ENCODE measurements around the gene SH3D19.

The SH3D19 gene

DNA sequence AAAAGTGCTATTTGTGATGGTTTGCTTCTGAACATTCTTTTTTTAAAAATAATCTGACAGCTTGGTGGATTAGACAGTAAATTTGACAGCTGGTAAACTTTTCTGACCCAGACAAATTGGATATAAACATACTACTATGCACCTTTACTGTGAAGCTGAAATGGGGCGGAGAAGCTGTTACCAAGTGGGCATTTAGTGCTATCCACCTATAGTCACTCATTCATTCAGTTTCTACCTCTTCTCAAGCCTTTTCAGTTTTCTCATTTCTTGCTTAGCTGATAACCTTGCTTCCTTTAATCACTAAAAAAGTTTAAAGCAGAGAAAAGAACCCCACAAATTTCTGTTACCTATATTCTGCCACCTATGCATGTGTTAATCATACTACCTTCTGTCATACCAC lies 220.8 kb downstream of the SH3D19 start:
- Histone ChIP-seq H3K27ac (ENCODE audit: insufficient read depth in 1 of 2, low read depth in 1 of 2, low read length in 2 of 2, poor library complexity in 1 of 2, severe bottlenecking in 2 of 2) (peak overlapping the region in 1 of 2 experiments; percentile 49), H3K4me1 (ENCODE audit: control extremely low read depth in 1 of 4, control insufficient read depth in 4 of 4, insufficient read depth in 4 of 4, low read length in 3 of 4) (peaks cover 7 to 22% (median 16%) of the 10 kb centered on the region in 4 experiments), H3K36me3 (ENCODE audit: control insufficient read depth in 4 of 4, insufficient read depth in 4 of 4, low read length in 3 of 4) (peaks cover 17 to 71% (median 53%) of the 10 kb centered on the region in 4 experiments), H3K27me3 (replicated peaks in 2 of 5; ENCODE audit: control insufficient read depth in 4 of 5, insufficient read depth in 5 of 5, low read length in 4 of 5) (no peaks in the 10 kb centered on the region), H3K9me3 (ENCODE audit: control extremely low read depth in 1 of 5, control insufficient read depth in 4 of 5, insufficient read depth in 2 of 5, low read depth in 1 of 5, low read length in 4 of 5) (no peaks in the 10 kb centered on the region), H3K4me3 (ENCODE audit: control insufficient read depth in 1 of 7, extremely low read depth in 1 of 7, insufficient read depth in 4 of 7, low read depth in 2 of 7, low read length in 6 of 7) (no peak overlapping the region)
- ChIA-PET POLR2A (interaction anchor here (0.6 kb wide), 2 partner anchors 241 to 1614 kb away, joined by 3 read pairs; no protein-coding TSS in a partner anchor), CTCF (interaction anchor here (0.8 to 5.5 kb wide), 4 partner anchors 9 to 37 kb away, joined by 3 to 24 read pairs (median 8); no protein-coding TSS in a partner anchor)
- DNase-seq, result no peak
- WGBS (ENCODE audit: insufficient coverage), result 100% methylated on average over 1 of the region's 1 CpG

DNA sequence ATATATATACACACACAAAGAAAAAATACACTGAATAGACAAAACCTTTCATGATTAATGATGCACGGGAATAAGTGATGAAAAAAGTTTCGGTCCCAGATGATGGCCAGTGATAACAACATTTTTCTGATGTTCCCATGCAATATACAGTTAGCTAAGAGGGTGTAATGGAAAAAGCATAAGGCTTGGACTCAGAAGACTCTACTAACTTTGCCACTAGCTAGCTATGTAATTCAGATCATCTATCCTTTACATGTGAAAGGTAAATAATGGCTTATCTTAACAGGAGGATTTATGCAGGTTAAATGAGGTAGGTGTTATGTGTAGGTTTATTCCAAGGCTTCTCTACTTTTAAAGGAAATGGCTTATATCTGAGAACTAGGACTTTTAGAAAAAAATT lies 221.6 kb downstream of the SH3D19 start:
- Histone ChIP-seq H3K27me3 (replicated peaks in 2 of 5; ENCODE audit: control insufficient read depth in 4 of 5, insufficient read depth in 5 of 5, low read length in 4 of 5) (no peaks in the 10 kb centered on the region), H3K9me3 (ENCODE audit: control extremely low read depth in 1 of 5, control insufficient read depth in 4 of 5, insufficient read depth in 2 of 5, low read depth in 1 of 5, low read length in 4 of 5) (no peaks in the 10 kb centered on the region), H3K4me1 (ENCODE audit: control extremely low read depth in 1 of 4, control insufficient read depth in 4 of 4, insufficient read depth in 4 of 4, low read length in 3 of 4) (peaks cover 11 to 27% (median 19%) of the 10 kb centered on the region in 4 experiments), H3K4me3 (ENCODE audit: control insufficient read depth in 1 of 7, extremely low read depth in 1 of 7, insufficient read depth in 4 of 7, low read depth in 2 of 7, low read length in 6 of 7) (no peak overlapping the region), H3K36me3 (ENCODE audit: control insufficient read depth in 4 of 4, insufficient read depth in 4 of 4, low read length in 3 of 4) (peaks cover 17 to 71% (median 53%) of the 10 kb centered on the region in 4 experiments), H3K27ac (ENCODE audit: insufficient read depth in 1 of 2, low read depth in 1 of 2, low read length in 2 of 2, poor library complexity in 1 of 2, severe bottlenecking in 2 of 2) (no peak overlapping the region)
- DNase-seq, result no peak
- ChIA-PET POLR2A (no interaction called here), CTCF (interaction anchor here (3.1 to 5.5 kb wide), 2 partner anchors 10 to 13 kb away, joined by 14 to 24 read pairs; no protein-coding TSS in a partner anchor)
- WGBS (ENCODE audit: insufficient coverage), result no CpG with 5 or more reads among the region's 2 CpGs

DNA sequence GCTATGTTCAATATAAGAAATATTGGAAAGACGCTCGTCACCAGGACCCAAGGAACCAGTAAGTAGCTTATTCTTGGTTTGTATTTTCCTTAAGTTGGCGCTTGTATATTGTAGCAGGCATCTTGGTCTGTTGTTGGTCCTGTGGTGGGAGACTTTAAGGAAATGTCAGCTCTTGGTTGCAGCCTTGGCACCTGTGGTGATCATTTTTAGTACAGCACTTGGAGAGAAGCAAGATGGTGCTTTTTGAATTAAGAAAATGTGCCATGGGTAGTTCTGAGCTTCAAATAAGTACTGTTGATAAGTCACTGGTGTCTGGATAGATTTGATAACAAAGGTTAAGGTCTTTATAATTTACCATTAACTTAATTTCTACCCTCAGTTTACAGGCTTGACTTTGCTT lies 224.9 kb downstream of the SH3D19 start:
- Histone ChIP-seq H3K4me1 (ENCODE audit: control extremely low read depth in 1 of 4, control insufficient read depth in 4 of 4, insufficient read depth in 4 of 4, low read length in 3 of 4) (peaks cover 15 to 44% (median 29%) of the 10 kb centered on the region in 4 experiments), H3K36me3 (ENCODE audit: control insufficient read depth in 4 of 4, insufficient read depth in 4 of 4, low read length in 3 of 4) (peaks cover 14 to 47% (median 33%) of the 10 kb centered on the region in 4 experiments), H3K27me3 (replicated peaks in 2 of 5; ENCODE audit: control insufficient read depth in 4 of 5, insufficient read depth in 5 of 5, low read length in 4 of 5) (no peaks in the 10 kb centered on the region), H3K4me3 (ENCODE audit: control insufficient read depth in 1 of 7, extremely low read depth in 1 of 7, insufficient read depth in 4 of 7, low read depth in 2 of 7, low read length in 6 of 7) (peak overlapping the region in 6 of 7 experiments; percentile 88 to 100 (median 100)), H3K27ac (ENCODE audit: insufficient read depth in 1 of 2, low read depth in 1 of 2, low read length in 2 of 2, poor library complexity in 1 of 2, severe bottlenecking in 2 of 2) (peak overlapping the region; percentile 94 to 98), H3K9me3 (ENCODE audit: control extremely low read depth in 1 of 5, control insufficient read depth in 4 of 5, insufficient read depth in 2 of 5, low read depth in 1 of 5, low read length in 4 of 5) (no peaks in the 10 kb centered on the region)
- no CpG with 5 or more reads among the region's 3 CpGs for WGBS (ENCODE audit: insufficient coverage)
- DNase-seq, result peak in 2 of 3 donors; percentile 31 to 33
- ChIA-PET CTCF (interaction anchor here (1.0 to 1.5 kb wide), 3 partner anchors 8 to 140 kb away, joined by 3 to 5 read pairs (median 3); no protein-coding TSS in a partner anchor), POLR2A (no interaction called here)

DNA sequence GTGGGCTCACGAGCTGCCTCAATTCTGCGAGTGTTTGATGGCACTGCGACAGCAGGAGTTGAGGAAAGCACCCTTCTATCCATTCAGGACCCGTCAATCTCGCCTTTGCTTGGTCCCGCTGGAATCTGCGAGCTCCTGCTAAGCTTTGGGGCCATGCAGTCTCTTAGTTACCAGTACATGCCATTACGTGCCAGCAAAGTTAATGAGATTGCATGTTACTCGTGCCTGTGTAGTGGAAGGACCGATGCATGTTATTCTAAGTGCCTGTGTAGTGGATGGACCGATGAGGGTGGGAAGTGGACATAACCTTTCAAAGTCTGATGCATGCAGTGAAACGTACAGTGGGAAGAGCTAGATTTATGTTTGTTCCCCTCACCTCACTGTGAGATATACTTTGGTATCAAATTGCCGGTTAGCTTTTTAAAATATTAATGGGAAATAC lies 225.4 kb downstream of the SH3D19 start:
- H3K36me3 ChIP-seq (ENCODE audit: control insufficient read depth in 4 of 4, insufficient read depth in 4 of 4, low read length in 3 of 4), result peaks cover 13 to 42% (median 28%) of the 10 kb centered on the region in 4 experiments
- CTCF ChIA-PET, result interaction anchor here (1.0 to 1.5 kb wide), 3 partner anchors 8 to 140 kb away, joined by 3 to 5 read pairs (median 3); no protein-coding TSS in a partner anchor
- peaks cover 15 to 44% (median 29%) of the 10 kb centered on the region in 4 experiments for H3K4me1 ChIP-seq (ENCODE audit: control extremely low read depth in 1 of 4, control insufficient read depth in 4 of 4, insufficient read depth in 4 of 4, low read length in 3 of 4)
- POLR2A ChIA-PET, result interaction anchor here (0.6 kb wide), 1 partner anchor 109 kb away, joined by 3 read pairs; no protein-coding TSS in a partner anchor
- peak overlapping the region; percentile 94 to 98 for H3K27ac ChIP-seq (ENCODE audit: insufficient read depth in 1 of 2, low read depth in 1 of 2, low read length in 2 of 2, poor library complexity in 1 of 2, severe bottlenecking in 2 of 2)
- DNase-seq, result no peak
- no peaks in the 10 kb centered on the region for H3K9me3 ChIP-seq (ENCODE audit: control extremely low read depth in 1 of 5, control insufficient read depth in 4 of 5, insufficient read depth in 2 of 5, low read depth in 1 of 5, low read length in 4 of 5)
- no peaks in the 10 kb centered on the region for H3K27me3 ChIP-seq (replicated peaks in 2 of 5; ENCODE audit: control insufficient read depth in 4 of 5, insufficient read depth in 5 of 5, low read length in 4 of 5)
- peak overlapping the region; percentile 63 to 100 (median 99) for H3K4me3 ChIP-seq (ENCODE audit: control insufficient read depth in 1 of 7, extremely low read depth in 1 of 7, insufficient read depth in 4 of 7, low read depth in 2 of 7, low read length in 6 of 7)
- 0% methylated on average over 10 of the region's 13 CpGs for WGBS (ENCODE audit: insufficient coverage)

DNA sequence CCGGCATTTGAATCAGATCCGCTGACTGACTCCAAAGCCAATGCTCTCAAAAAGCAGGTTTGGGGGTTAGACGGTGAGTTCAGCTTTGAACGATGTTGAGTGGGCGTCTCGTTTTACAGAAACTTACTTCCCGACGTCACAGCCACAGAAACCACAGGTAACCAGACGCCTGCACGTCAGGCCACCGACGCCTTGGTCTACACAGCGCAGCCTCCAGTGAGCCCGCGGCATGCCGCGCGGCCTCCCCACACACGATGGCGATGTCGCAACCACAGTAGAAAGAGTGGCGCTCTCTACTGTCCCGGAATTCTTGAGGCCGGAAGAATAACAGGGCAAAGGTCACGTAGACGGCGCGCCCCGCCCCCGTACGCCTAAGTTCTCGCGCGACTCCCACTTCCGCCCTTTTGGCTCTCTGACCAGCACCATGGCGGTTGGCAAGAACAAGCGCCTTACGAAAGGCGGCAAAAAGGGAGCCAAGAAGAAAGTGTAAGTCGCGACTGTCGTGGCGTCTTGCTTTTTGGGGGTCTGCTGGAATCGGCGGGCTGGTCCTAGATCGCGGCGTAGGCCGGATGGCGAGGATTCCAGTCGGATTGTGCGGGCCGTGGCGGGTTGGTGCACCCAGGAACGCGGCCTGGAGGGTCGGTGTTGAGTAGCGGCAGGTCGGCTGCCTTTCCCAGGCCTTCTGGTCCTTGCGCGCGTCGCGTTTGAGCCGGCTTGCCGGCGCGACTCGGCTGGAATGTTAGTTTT lies 226.0 kb downstream of the SH3D19 start, which contains the start of gene RPS3A:
Gene RPS3A, plus strand, starts transcription at position 400 of the 747 bp plus-strand sequence. Its CDS starts 25 bp downstream, at position 425.
- no peaks in the 10 kb centered on the region for H3K27me3 ChIP-seq (replicated peaks in 2 of 5; ENCODE audit: control insufficient read depth in 4 of 5, insufficient read depth in 5 of 5, low read length in 4 of 5)
- peaks cover 8 to 36% (median 25%) of the 10 kb centered on the region in 4 experiments for H3K36me3 ChIP-seq (ENCODE audit: control insufficient read depth in 4 of 4, insufficient read depth in 4 of 4, low read length in 3 of 4)
- WGBS (ENCODE audit: insufficient coverage), result under 1% methylated on average over 61 of the region's 69 CpGs
- peaks cover 15 to 44% (median 29%) of the 10 kb centered on the region in 4 experiments for H3K4me1 ChIP-seq (ENCODE audit: control extremely low read depth in 1 of 4, control insufficient read depth in 4 of 4, insufficient read depth in 4 of 4, low read length in 3 of 4)
- H3K4me3 ChIP-seq (ENCODE audit: control insufficient read depth in 1 of 7, extremely low read depth in 1 of 7, insufficient read depth in 4 of 7, low read depth in 2 of 7, low read length in 6 of 7), result peak within 1 kb of the TSS; percentile 63 to 100 (median 99)
- DNase-seq, result peak; percentile 99 to 100 (median 99)
- peak within 1 kb of the TSS; percentile 94 to 98 for H3K27ac ChIP-seq (ENCODE audit: insufficient read depth in 1 of 2, low read depth in 1 of 2, low read length in 2 of 2, poor library complexity in 1 of 2, severe bottlenecking in 2 of 2)
- no peaks in the 10 kb centered on the region for H3K9me3 ChIP-seq (ENCODE audit: control extremely low read depth in 1 of 5, control insufficient read depth in 4 of 5, insufficient read depth in 2 of 5, low read depth in 1 of 5, low read length in 4 of 5)
- ChIA-PET CTCF (interaction anchor here (1.0 to 2.2 kb wide), 7 partner anchors 9 to 139 kb away, joined by 3 to 10 read pairs (median 3); no protein-coding TSS in a partner anchor), POLR2A (interaction anchor here (0.6 to 2.6 kb wide), 6 partner anchors 8 to 679 kb away, joined by 3 to 11 read pairs (median 3); partner anchors contain the start of gene LRBA)

DNA sequence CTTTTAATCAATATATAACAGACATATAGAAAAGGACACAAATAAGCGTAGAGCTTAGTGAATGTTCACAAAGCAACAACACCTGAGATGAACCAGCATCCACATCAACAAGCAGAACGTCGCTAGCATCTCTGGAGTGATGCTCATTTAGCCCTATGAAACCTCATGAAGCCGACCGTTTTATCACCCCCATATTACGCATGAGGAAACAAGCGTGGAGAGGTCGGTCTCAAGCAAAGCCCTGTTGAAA lies 226.5 kb downstream of the SH3D19 start:
- CTCF ChIA-PET, result interaction anchor here (0.8 to 2.2 kb wide), 6 partner anchors 13 to 67 kb away, joined by 3 to 10 read pairs (median 3); no protein-coding TSS in a partner anchor
- 0% methylated on average over 5 of the region's 8 CpGs for WGBS (ENCODE audit: insufficient coverage)
- no peaks in the 10 kb centered on the region for H3K9me3 ChIP-seq (ENCODE audit: control extremely low read depth in 1 of 5, control insufficient read depth in 4 of 5, insufficient read depth in 2 of 5, low read depth in 1 of 5, low read length in 4 of 5)
- peaks cover 8 to 35% (median 22%) of the 10 kb centered on the region in 4 experiments for H3K36me3 ChIP-seq (ENCODE audit: control insufficient read depth in 4 of 4, insufficient read depth in 4 of 4, low read length in 3 of 4)
- H3K4me3 ChIP-seq (ENCODE audit: control insufficient read depth in 1 of 7, extremely low read depth in 1 of 7, insufficient read depth in 4 of 7, low read depth in 2 of 7, low read length in 6 of 7), result peak overlapping the region in 6 of 7 experiments; percentile 67 to 100 (median 100)
- no peak for DNase-seq
- no peaks in the 10 kb centered on the region for H3K27me3 ChIP-seq (replicated peaks in 2 of 5; ENCODE audit: control insufficient read depth in 4 of 5, insufficient read depth in 5 of 5, low read length in 4 of 5)
- H3K27ac ChIP-seq (ENCODE audit: insufficient read depth in 1 of 2, low read depth in 1 of 2, low read length in 2 of 2, poor library complexity in 1 of 2, severe bottlenecking in 2 of 2), result peak overlapping the region; percentile 30 to 79
- POLR2A ChIA-PET, result interaction anchor here (0.6 to 2.6 kb wide), 6 partner anchors 9 to 680 kb away, joined by 3 to 11 read pairs (median 3); partner anchors contain the start of gene LRBA
- H3K4me1 ChIP-seq (ENCODE audit: control extremely low read depth in 1 of 4, control insufficient read depth in 4 of 4, insufficient read depth in 4 of 4, low read length in 3 of 4), result peaks cover 15 to 44% (median 29%) of the 10 kb centered on the region in 4 experiments

Measured in common myeloid progenitor, CD34-positive (primary cell).